Erythroblast (primary cell): ENCODE data around the gene TCF23.

ENCODE experiments used
- DNase-seq, 2 experiments: peaks; one replicate each; lab custom pipeline; 2025; lab: John Stamatoyannopoulos, UW
- GATA1 ChIP-seq: IDR thresholded peaks from 2 replicates; pipeline ENCODE4 v1.6.1; 2011; ENCODE audit warnings: low read depth, mild to moderate bottlenecking, control low read depth, low read length, moderate library complexity
- POLR2A ChIP-seq: IDR thresholded peaks from 2 replicates; pipeline ENCODE4 v1.6.1; 2011; ENCODE audit warnings: mild to moderate bottlenecking, low read length

Gene TCF23

DNA sequence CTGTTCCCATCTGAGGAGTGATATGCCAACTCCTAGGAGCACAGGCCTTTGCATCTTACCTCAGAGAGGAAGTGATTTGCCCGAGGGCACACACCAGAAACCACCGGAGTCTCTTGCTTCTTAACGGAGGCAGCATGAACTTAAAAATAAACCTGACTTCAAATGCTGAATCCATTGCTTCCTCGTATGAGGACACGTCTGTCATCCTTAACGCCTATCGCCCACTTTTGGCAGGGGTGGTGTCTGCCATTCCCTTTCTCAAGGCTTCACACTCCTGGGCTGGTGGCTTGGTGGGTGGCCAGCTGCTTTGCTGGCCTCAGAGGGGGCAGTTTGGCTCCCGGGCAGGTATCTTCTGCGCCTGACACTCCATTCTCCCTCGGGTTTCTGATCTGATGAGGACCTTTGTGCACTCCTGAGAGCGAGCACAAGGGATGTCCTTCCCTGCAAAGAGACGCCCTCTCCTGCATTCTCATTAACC, 13.3 kb upstream of the TCF23 start:
- no peak for DNase-seq
- TF ChIP-seq GATA1 (no peak), POLR2A (no peak)

GRCh38 chr2:27136751-27137150, 12.1 kb upstream of the TCF23 start:
- TF ChIP-seq POLR2A (no peak), GATA1 (no peak)
- DNase-seq = no peak

DNA sequence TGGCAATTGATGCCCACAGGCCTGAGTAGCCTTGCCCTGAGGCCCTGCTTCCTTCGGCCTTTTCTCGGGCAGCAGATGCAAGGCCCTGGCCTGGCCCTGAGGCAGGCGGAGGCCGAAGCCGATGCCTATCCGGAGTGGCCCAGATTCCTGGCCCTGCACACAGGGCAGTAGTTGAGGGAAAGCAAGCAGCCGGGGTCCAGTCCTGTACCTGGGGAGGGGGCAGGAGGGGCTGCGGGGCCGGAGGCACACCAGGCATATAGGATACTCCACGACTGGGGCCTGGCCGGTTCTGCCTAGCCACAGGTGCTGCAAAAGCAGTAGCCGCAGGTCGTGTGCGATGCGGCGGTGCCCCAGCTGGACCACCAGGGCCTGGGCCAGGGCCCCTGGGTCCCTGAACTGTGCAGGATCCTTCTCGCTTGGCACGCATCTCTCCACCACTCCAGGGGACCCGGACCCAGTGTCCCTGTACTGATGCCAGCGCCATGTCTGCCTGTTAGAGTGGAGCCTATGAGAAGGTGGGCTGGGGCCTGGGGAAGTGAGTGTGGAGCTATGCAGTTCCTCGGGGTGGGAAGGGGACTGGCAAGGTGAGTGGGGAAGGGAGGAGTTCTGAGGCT, 11.4 kb upstream of the TCF23 start:
- DNase-seq = no peak
- TF ChIP-seq GATA1 (no peak), POLR2A (no peak)

- TF ChIP-seq POLR2A (no peak), GATA1 (no peak)
Observed at GRCh38 chr2:27138111-27138510, 10.7 kb upstream of the TCF23 start.

GRCh38 chr2:27139310-27139709, 9.5 kb upstream of the TCF23 start, which contains the start of gene PRR30:
PRR30 (minus strand) TSS chr2:27139410; CDS start chr2:27138329, 1,081 bp downstream.
- no peak for TF ChIP-seq POLR2A
- no peak for TF ChIP-seq GATA1

More at GRCh38 chr2:27138111-27138510, 10.7 kb upstream of the TCF23 start:
- no peak for DNase-seq

DNA sequence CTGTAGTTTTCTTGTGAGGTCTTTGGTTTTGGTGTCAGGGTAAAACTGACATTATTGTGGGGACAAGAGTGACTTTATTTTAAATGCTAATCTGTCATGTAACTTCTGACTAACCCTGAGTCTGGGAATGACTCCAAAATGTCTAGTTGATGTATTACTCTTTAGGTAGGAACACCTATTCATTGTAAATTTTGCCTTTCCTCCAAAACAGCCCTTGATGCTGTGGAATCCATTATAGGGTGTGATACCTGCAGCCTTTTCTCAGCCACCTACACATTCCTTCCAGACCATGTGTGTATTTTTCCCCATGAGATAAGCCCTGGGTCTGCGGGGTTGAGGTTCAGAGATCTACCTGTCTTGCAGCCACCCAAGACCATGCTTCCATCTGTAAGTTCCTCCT, 5.5 kb upstream of the TCF23 start:
- TF ChIP-seq POLR2A (no peak), GATA1 (no peak)
- no peak for DNase-seq

More at GRCh38 chr2:27139310-27139709, 9.5 kb upstream of the TCF23 start, which contains the start of gene PRR30:
- no peak for DNase-seq

DNA sequence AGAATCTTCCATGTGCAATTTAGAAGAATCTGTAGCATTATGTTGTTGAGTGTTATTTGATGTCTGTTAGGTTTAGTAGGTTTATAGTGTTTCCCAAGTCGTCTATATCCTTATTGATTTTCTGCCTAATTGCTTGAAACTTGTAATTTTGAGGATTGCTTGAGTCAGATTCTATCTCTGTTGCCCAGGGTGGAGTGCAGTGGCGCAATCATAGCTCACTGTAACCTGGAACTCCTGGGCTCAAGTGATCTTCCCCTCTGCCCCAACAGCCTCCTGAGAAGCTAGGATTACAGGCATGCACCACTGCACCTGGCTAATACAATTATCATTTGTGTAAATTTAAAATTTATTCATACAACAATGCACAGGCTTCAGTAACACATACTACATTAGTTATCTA, 3.1 kb upstream of the TCF23 start:
- TF ChIP-seq GATA1 = no peak
- no peak for DNase-seq

GRCh38 chr2:27147935-27148334, 869 bp upstream of the TCF23 start:
- DNase-seq = no peak
- no peak for TF ChIP-seq GATA1
- no peak for TF ChIP-seq POLR2A

DNA sequence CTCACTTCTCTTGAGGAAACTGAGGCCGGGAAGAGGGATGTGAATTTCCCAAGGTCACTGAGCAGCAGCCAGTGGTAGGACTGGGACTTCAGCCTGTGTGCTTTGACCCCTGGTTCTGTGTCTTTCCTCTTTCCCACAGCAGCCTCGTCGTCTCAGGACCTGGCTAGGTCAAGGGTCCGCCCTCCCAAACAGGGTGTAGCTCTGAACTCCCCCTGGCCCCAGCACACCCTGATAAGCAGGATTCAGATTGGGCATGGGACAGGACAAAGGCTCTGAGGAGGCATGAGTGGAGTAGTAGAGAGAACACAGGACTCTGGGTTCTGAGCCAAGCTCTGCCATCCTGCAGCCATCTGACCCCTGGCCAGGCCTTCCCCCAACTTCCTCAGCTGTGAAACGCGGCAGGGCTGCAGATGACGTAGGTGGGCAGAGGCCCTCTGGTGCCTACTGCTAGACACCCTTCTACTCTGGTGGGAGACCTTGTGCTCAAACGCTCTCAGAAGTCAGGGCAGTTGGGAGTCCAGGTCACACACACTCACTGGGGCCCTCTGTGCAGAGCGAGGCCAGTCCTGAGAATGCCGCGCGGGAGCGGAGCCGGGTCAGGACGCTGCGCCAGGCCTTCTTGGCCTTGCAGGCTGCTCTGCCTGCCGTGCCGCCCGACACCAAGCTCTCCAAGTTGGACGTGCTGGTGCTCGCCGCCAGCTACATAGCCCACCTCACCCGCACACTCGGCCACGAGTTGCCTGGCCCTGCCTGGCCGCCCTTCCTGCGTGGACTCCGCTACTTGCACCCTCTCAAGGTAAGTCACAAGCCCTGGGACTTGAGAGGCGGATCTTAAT, 984 bp downstream of the TCF23 start:
- no peak for TF ChIP-seq POLR2A
- no peak for TF ChIP-seq GATA1
- no peak for DNase-seq

DNA sequence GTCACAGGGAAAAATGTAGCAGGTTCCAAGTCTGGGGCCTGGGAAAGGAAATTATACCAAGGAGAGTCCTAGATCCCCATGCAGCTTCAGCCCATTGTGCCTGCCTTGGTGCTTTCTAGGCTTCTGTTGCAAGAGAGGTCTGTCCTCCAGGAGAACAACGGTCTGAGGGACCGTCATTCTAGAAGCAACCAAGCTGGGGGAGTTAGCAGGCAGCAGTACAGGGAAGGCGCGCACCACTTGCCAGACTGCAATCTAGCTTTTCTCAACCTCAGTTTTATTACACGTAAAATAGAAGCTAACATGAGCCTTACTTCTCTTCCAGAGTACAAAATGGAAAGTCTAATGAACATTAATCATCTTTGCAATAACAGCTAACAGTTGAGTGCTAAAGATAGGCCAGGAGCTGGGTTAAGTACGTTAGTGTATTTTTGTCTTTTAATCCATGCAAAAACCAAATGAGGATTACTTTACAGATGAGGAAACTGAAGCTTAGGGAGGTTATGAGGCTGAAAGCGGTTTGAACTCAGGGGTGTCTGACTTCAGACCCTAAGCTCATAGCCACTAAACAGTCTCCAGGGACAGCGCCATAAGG, 1.9 kb downstream of the TCF23 start:
- DNase-seq = no peak
- TF ChIP-seq POLR2A = no peak

DNA sequence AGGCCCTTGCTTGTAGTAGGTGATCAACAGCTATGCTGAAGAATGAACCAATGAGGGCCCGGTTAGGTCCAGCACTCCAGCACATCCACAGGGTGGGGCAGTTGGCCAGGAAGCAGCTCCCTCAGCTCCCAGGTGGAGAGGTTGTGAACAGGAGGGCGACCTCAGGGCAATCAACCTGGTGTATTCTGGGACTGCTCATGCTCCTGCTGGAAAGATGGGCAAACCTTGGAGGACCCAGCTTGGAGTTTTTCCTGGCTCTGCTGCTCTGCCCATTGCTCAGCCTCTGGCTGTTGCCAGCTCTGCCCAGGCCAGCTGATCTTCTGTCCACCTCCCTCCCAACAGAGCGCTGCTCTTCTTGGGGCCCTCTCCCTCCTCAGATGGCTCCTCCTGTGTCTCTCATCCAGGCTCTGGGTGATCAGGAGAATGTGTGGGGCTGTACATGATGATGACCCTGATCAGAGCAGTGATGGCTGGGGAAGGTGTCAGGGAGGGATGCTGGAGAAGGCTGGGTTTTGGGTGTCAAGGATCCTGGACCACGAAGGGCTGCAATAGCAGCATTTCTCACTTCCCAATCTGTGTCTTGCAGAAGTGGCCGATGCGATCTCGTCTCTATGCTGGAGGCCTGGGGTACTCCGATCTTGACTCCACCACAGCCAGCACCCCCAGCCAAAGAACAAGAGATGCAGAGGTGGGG, 3.4 kb downstream of the TCF23 start:
- DNase-seq = no peak
- TF ChIP-seq POLR2A = no peak
- no peak for TF ChIP-seq GATA1

GRCh38 chr2:27152796-27153464, 4.1 kb downstream of the TCF23 start:
- no peak for DNase-seq
- TF ChIP-seq GATA1 = no peak
- TF ChIP-seq POLR2A = no peak

DNA sequence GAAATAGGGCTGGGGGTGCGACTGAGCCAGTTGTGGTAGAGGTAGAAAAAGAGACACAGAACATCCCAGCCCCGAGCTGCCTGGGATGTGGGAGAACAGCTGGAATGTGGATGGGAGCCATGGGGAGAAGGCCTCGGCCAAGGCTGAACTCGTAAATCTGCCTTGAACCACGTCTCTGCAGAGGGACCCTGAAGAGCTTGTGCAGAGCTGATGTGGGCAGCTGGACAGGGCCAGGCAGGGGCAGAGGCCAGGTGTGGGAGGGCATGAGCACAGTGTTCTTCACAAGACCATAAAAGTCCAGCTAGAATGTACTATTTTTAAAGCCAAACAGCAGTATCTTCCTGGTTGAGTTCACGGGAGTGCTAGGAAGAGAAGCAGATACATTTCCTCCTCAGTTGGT, 5.7 kb downstream of the TCF23 start:
- no peak for DNase-seq
- TF ChIP-seq GATA1 (no peak), POLR2A (no peak)

DNA sequence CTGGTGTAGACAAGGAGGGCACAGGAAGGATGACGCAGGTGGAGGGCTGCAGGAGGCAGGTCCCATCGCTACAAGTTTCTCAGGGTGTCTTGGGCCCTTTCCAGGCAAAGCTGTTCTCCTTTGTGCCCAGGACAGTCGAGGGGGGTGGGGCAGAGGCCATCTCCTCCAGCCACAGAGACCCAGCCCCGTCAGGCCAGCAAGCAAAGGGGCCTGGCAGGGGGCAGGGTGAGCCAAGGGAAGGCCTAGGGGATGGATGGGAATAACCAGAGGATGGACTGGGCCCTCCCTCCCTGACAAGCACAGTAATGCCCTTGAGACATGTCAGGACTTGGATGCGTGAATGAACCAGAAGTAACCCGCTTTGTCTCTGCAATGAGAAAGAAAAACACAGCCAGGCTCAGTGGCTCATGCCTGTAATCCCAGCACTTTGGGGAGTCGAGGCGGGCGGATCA, 6.3 kb downstream of the TCF23 start:
- no peak for TF ChIP-seq GATA1
- no peak for TF ChIP-seq POLR2A
- DNase-seq = no peak
